ENCODE measurements around the gene CCDC90B.
"Not testable (repeated sequence)": the region's sequence is repeated elsewhere in the genome, so short reads cannot be mapped to it uniquely, and the experiment has no call there.

Gene CCDC90B

DNA sequence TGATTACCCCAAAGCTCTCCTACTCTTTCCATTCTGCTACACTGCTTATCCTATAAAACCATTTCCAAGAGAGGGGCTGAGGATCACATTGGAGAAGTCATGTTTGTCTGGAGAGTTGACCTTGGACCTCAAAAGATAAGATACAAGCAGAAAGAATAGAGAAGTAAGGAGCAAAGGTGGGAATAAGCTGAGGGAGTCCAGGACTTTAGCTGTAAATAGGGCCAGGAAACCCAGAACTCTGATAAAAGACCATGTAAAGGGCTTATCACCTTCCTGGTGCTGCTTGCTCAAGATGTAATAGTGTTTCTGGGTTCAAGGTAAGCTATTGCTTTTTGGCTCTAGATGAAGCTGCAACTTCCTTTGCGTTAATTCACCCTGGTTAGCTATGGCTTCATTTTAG is 32.8 kb upstream of the CCDC90B start:
- Histone ChIP-seq H2AK5ac (ENCODE audit: low read length) (no peak overlapping the region), H2BK120ac (ENCODE audit: low read depth, low read length) (no peak overlapping the region), H3K79me1 (ENCODE audit: low read length) (no peaks in the 10 kb centered on the region), H3K4me3 (ENCODE audit: low read length) (no peak overlapping the region), H3K4ac (ENCODE audit: low read depth, low read length) (no peak overlapping the region), H2BK15ac (replicated peaks; ENCODE audit: low read depth) (no peak overlapping the region), H3K36me3 (ENCODE audit: control insufficient read depth, insufficient read depth, low read length) (no peaks in the 10 kb centered on the region), H3K23ac (ENCODE audit: low read length) (no peak overlapping the region), H3K18ac (ENCODE audit: low read length) (no peak overlapping the region), H2BK5ac (ENCODE audit: low read length) (no peak overlapping the region), H3K9ac (ENCODE audit: low read length) (no peak overlapping the region), H3K79me2 (ENCODE audit: control insufficient read depth, insufficient read depth, low read length) (no peaks in the 10 kb centered on the region), H3K27ac (ENCODE audit: low read depth, low read length) (no peak overlapping the region), H3K56ac (ENCODE audit: low read length) (no peak overlapping the region), H4K5ac (ENCODE audit: low read length) (no peak overlapping the region), H3K27me3 (ENCODE audit: insufficient read depth, low read length, poor library complexity) (no peaks in the 10 kb centered on the region), H3K4me2 (ENCODE audit: low read length) (no peak overlapping the region), H3K4me1 (ENCODE audit: control insufficient read depth, low read depth, low read length) (no peaks in the 10 kb centered on the region), H4K8ac (ENCODE audit: low read depth, low read length) (no peak overlapping the region)
- DNase-seq: no peak
- no CpG with 5 or more reads among the region's 1 CpG for WGBS (ENCODE audit: extremely low coverage, insufficient coverage, low lambda C conversion rate)

DNA sequence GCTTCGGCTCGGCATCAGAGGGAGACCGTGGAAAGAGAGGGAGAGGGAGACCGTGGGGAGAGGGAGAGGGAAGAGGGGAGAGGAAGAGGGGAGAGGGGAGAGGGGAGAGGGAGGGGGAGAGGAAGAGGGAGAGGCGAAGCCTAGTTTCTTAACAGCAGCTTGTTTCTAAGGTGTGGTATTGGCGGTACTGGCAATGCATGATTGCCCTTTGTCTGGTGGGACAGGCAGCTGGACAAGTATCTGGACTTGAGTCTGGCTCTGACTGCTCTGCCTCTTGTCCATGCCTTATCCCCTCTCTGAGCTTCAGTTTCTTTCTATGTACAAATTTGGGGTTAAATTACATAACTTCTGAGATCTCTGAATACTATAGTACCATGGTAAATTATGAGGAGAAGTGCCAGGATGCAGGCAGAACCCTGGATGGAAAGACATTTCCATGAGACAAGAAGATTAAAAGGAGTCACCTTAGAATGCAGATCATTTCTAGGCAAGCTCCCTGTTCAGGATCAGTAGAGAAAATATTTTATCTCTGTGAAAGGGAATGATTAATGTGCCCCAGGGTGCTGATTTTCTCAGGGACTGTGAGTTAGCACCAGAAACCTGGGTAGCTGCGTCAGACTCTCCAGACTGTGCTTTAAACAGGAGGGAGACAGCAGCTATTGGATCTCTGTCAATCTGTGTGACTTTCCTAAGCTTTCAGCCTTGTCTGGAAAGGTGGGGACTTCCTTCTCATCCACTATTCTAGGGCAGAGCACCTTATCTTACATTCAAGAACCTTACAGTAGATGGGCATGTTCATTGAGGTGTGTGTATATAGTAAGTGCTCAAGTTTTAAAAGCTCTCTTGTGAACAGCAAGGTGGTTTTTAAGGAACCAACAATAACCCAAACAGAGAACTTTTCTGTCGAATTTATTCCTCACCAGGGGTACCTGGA is 31.9 kb upstream of the CCDC90B start:
- no peak overlapping the region for H3K18ac ChIP-seq (ENCODE audit: low read length)
- no peak overlapping the region for H2AK5ac ChIP-seq (ENCODE audit: low read length)
- no peak overlapping the region for H3K27ac ChIP-seq (ENCODE audit: low read depth, low read length)
- no peak overlapping the region for H3K4me3 ChIP-seq (ENCODE audit: low read length)
- H3K23ac ChIP-seq (ENCODE audit: low read length): no peak overlapping the region
- no peak for DNase-seq
- no peaks in the 10 kb centered on the region for H3K79me2 ChIP-seq (ENCODE audit: control insufficient read depth, insufficient read depth, low read length)
- H2BK15ac ChIP-seq (replicated peaks; ENCODE audit: low read depth): no peak overlapping the region
- no peak overlapping the region for H4K8ac ChIP-seq (ENCODE audit: low read depth, low read length)
- H3K36me3 ChIP-seq (ENCODE audit: control insufficient read depth, insufficient read depth, low read length): no peaks in the 10 kb centered on the region
- no peak overlapping the region for H2BK120ac ChIP-seq (ENCODE audit: low read depth, low read length)
- H4K5ac ChIP-seq (ENCODE audit: low read length): no peak overlapping the region
- no peak overlapping the region for H3K9ac ChIP-seq (ENCODE audit: low read length)
- H3K79me1 ChIP-seq (ENCODE audit: low read length): no peaks in the 10 kb centered on the region
- H3K4ac ChIP-seq (ENCODE audit: low read depth, low read length): no peak overlapping the region
- H3K4me1 ChIP-seq (ENCODE audit: control insufficient read depth, low read depth, low read length): no peaks in the 10 kb centered on the region
- H3K4me2 ChIP-seq (ENCODE audit: low read length): no peak overlapping the region
- no peaks in the 10 kb centered on the region for H3K27me3 ChIP-seq (ENCODE audit: insufficient read depth, low read length, poor library complexity)
- H3K56ac ChIP-seq (ENCODE audit: low read length): no peak overlapping the region
- WGBS (ENCODE audit: extremely low coverage, insufficient coverage, low lambda C conversion rate): no CpG with 5 or more reads among the region's 8 CpGs
- no peak overlapping the region for H2BK5ac ChIP-seq (ENCODE audit: low read length)

DNA sequence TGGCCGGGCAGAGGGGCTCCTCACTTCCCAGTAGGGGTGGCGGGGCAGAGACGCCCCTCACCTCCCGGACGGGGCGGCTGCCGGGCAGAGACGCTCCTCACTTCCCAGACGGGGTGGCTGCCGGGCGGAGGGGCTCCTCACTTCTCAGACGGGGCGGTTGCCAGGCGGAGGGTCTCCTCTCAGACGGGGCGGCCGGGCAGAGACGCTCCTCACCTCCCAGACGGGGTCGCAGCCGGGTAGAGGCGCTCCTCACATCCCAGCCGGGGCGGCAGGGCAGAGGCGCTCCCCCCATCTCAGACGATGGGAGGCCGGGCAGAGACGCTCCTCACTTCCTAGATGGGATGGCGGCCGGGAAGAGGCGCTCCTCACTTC is 30.7 kb upstream of the CCDC90B start:
- not testable (repeated sequence) for H3K4me1 ChIP-seq (ENCODE audit: control insufficient read depth, low read depth, low read length); H2BK15ac ChIP-seq (replicated peaks; ENCODE audit: low read depth); H3K23ac ChIP-seq (ENCODE audit: low read length); H3K27ac ChIP-seq (ENCODE audit: low read depth, low read length); H3K27me3 ChIP-seq (ENCODE audit: insufficient read depth, low read length, poor library complexity); DNase-seq; H3K4ac ChIP-seq (ENCODE audit: low read depth, low read length); H2BK120ac ChIP-seq (ENCODE audit: low read depth, low read length); H2AK5ac ChIP-seq (ENCODE audit: low read length); H3K9ac ChIP-seq (ENCODE audit: low read length); H3K79me1 ChIP-seq (ENCODE audit: low read length); H3K56ac ChIP-seq (ENCODE audit: low read length); H3K4me3 ChIP-seq (ENCODE audit: low read length); H2BK5ac ChIP-seq (ENCODE audit: low read length); H3K18ac ChIP-seq (ENCODE audit: low read length); H3K36me3 ChIP-seq (ENCODE audit: control insufficient read depth, insufficient read depth, low read length); H4K8ac ChIP-seq (ENCODE audit: low read depth, low read length); H3K79me2 ChIP-seq (ENCODE audit: control insufficient read depth, insufficient read depth, low read length); H4K5ac ChIP-seq (ENCODE audit: low read length); H3K4me2 ChIP-seq (ENCODE audit: low read length)
- no CpG with 5 or more reads among the region's 31 CpGs for WGBS (ENCODE audit: extremely low coverage, insufficient coverage, low lambda C conversion rate)

DNA sequence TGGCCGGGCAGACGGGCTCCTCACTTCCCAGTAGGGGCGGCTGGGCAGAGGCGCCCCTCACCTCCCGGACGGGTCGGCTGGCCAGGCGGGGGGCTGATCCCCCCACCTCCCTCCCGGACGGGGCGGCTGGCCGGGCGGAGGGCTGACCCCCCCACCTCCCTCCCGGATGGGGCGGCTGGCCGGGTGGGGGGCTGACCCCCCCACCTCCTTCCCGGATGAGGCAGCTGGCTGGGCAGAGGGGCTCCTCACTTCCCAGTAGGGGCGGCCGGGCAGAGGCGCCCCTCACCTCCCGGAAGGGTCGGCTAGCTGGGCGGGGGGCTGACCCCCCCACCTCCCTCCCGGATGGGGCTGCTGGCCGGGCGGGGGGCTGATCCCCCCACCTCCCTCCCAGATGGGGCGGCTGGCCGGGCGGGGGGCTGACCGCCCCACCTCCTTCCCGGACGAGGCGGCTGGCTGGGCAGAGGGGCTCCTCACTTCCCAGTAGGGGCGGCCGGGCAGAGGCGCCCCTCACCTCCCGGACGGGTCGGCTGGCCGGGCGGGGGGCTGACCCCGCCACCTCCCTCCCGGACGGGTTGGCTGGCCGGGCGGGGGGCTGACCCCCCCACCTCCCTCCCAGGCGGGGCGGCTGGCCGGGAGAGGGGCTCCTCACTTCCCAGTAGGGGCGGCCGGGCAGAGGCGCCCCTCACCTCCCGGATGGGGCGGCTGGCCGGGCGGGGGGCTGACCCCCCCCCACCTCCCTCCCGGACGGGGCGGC is 30.2 kb upstream of the CCDC90B start:
- not testable (repeated sequence) for H3K4me3 ChIP-seq (ENCODE audit: low read length); H2BK120ac ChIP-seq (ENCODE audit: low read depth, low read length); H2BK5ac ChIP-seq (ENCODE audit: low read length); H3K79me2 ChIP-seq (ENCODE audit: control insufficient read depth, insufficient read depth, low read length); DNase-seq; H3K27ac ChIP-seq (ENCODE audit: low read depth, low read length); H3K36me3 ChIP-seq (ENCODE audit: control insufficient read depth, insufficient read depth, low read length); H3K79me1 ChIP-seq (ENCODE audit: low read length); H4K5ac ChIP-seq (ENCODE audit: low read length); H3K4me1 ChIP-seq (ENCODE audit: control insufficient read depth, low read depth, low read length); H3K4ac ChIP-seq (ENCODE audit: low read depth, low read length); H3K18ac ChIP-seq (ENCODE audit: low read length); H3K23ac ChIP-seq (ENCODE audit: low read length); H3K9ac ChIP-seq (ENCODE audit: low read length); H2BK15ac ChIP-seq (replicated peaks; ENCODE audit: low read depth); H4K8ac ChIP-seq (ENCODE audit: low read depth, low read length); H3K4me2 ChIP-seq (ENCODE audit: low read length); H2AK5ac ChIP-seq (ENCODE audit: low read length); H3K56ac ChIP-seq (ENCODE audit: low read length); H3K27me3 ChIP-seq (ENCODE audit: insufficient read depth, low read length, poor library complexity)
- no CpG with 5 or more reads among the region's 59 CpGs for WGBS (ENCODE audit: extremely low coverage, insufficient coverage, low lambda C conversion rate)

DNA sequence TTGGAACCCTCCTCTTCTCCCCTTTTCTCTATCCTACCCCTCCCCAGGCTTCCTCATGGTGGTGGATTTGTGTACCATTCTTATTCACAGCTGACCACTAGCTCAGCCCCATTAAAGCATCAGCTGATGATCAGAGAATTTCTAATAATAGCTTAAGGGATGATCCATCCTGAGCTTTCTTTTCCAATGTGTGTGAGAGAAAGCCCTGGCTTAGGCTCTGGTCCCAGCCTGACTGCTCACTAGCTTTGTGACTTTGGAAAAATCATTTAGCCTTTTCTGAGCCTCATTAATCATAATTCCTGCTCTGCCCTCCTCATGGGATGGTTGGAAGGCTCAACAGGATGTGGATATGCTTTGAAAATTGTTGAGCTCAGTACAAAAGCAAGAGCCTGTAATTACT is 26.3 kb upstream of the CCDC90B start:
- no peak overlapping the region for H3K4ac ChIP-seq (ENCODE audit: low read depth, low read length)
- no peak overlapping the region for H3K56ac ChIP-seq (ENCODE audit: low read length)
- H3K79me1 ChIP-seq (ENCODE audit: low read length): no peaks in the 10 kb centered on the region
- H3K79me2 ChIP-seq (ENCODE audit: control insufficient read depth, insufficient read depth, low read length): no peaks in the 10 kb centered on the region
- DNase-seq: no peak
- no peak overlapping the region for H2BK5ac ChIP-seq (ENCODE audit: low read length)
- no peaks in the 10 kb centered on the region for H3K4me1 ChIP-seq (ENCODE audit: control insufficient read depth, low read depth, low read length)
- H3K4me3 ChIP-seq (ENCODE audit: low read length): no peak overlapping the region
- no peak overlapping the region for H3K9ac ChIP-seq (ENCODE audit: low read length)
- no peak overlapping the region for H2AK5ac ChIP-seq (ENCODE audit: low read length)
- no peak overlapping the region for H3K27ac ChIP-seq (ENCODE audit: low read depth, low read length)
- H3K23ac ChIP-seq (ENCODE audit: low read length): no peak overlapping the region
- no peak overlapping the region for H4K5ac ChIP-seq (ENCODE audit: low read length)
- no peaks in the 10 kb centered on the region for H3K27me3 ChIP-seq (ENCODE audit: insufficient read depth, low read length, poor library complexity)
- H3K18ac ChIP-seq (ENCODE audit: low read length): no peak overlapping the region
- no peaks in the 10 kb centered on the region for H3K36me3 ChIP-seq (ENCODE audit: control insufficient read depth, insufficient read depth, low read length)
- H3K4me2 ChIP-seq (ENCODE audit: low read length): no peak overlapping the region
- H2BK15ac ChIP-seq (replicated peaks; ENCODE audit: low read depth): no peak overlapping the region
- H4K8ac ChIP-seq (ENCODE audit: low read depth, low read length): no peak overlapping the region
- H2BK120ac ChIP-seq (ENCODE audit: low read depth, low read length): no peak overlapping the region

Data from mesendoderm (in vitro differentiated cells).